ENCODE measurements around the gene KBTBD4.
A peak's percentile ranks its signal among the peaks of the same experiment; 100 is the strongest.
"Not testable (repeated sequence)": the region's sequence is repeated elsewhere in the genome, so short reads cannot be mapped to it uniquely, and the experiment has no call there.

Gene KBTBD4

DNA sequence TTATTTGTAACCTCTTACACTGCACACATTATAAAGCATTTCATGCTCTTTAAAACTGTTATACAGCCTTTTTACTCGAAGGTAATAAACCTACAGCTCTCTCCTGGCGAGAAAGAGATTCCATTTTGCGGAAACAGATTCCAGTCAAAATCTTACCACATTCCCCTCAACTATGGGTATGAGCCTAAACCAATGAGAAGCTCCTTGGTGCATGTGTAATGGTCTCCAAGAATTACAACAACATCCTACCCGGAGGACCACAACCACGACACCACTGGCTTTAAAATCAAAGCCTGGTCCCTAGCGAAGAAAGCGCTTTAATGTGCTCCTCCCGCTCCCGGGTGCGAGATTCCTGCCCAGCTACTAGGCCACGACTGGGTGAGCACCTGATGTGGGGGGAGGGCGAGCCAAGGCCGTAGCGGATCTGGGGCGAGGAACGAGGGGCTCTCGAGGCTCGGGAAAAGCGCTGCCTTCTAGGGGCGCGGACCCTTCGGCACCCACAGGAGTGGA is 26.7 kb downstream of the KBTBD4 start:
- H3K36me3 Mint-ChIP-seq, result peaks cover 16% of the 10 kb centered on the region

DNA sequence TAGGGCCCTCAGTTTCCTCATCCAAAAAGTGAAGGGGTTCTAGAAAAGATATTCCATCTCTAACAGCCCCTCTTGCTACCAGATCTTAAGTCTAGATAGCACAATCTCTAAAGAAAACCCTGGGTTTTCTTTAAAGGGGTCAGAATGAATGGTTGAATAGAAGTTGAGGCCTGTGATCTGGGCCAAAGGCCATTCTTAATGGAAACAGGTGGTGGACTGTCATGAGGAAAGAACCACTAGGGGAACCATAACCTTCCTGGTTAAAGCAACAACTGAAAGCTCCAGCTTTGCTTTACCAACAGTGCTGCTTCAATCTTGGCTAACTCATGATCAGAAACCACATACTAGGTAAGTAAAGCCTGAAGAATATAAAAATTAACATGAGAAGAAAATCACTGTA is 27.7 kb downstream of the KBTBD4 start:
- peaks cover 20% of the 10 kb centered on the region for H3K36me3 Mint-ChIP-seq
- no peaks in the 10 kb centered on the region for H3K9me3 Mint-ChIP-seq
- H3K4me1 Mint-ChIP-seq, result peaks cover 54% of the 10 kb centered on the region
- no peaks in the 10 kb centered on the region for H3K27me3 Mint-ChIP-seq
- H3K27ac Mint-ChIP-seq, result peak overlapping the region; percentile 60
- peak overlapping the region; percentile 97 for H3K4me3 Mint-ChIP-seq

More for the DNA sequence above, 26.7 kb downstream of the KBTBD4 start:
- Mint-ChIP-seq H3K4me1 (peaks cover 48% of the 10 kb centered on the region), H3K27me3 (no peaks in the 10 kb centered on the region), H3K4me3 (peak overlapping the region; percentile 97), H3K9me3 (no peaks in the 10 kb centered on the region), H3K27ac (peak overlapping the region; percentile 97)

DNA sequence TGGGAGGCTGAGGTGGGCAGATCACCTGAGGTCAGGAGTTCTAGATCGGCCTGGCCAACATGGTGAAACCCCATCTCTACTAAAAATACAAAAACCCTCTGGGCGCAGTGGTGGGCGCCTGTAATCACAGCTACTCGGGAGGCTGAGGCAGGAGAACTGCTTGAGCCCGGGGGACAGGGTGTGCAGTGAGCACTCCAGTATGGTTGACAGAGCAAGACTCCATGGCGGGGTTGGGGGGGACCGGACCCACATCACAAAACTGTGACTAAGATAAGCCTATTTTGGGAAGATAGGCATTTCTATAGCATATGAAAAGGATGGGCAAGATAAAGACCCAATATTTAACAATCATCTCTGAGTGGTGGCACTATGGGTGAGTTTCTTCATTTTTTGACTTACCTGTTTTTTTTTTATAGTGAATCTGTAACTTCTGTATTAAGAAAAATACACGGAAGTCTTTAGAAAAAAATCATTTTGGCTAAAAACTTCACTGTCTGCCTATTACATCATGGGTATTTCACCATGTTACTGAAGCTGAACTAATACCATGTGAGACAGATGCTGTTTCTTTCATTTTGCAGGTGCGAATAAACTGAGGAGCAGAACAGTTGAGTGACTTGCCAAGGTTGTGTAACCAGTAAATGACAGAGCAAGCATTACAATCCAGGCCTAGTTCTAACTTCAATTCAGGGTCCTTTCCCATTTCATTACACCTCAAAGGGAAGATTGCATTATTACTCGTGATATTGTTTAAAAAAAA is 28.3 kb downstream of the KBTBD4 start:
- peaks cover 20% of the 10 kb centered on the region for H3K36me3 Mint-ChIP-seq
- H3K9me3 Mint-ChIP-seq, result no peaks in the 10 kb centered on the region
- peaks cover 55% of the 10 kb centered on the region for H3K4me1 Mint-ChIP-seq
- H3K27ac Mint-ChIP-seq, result peak overlapping the region; percentile 72
- no peaks in the 10 kb centered on the region for H3K27me3 Mint-ChIP-seq
- H3K4me3 Mint-ChIP-seq, result peak overlapping the region; percentile 97

DNA sequence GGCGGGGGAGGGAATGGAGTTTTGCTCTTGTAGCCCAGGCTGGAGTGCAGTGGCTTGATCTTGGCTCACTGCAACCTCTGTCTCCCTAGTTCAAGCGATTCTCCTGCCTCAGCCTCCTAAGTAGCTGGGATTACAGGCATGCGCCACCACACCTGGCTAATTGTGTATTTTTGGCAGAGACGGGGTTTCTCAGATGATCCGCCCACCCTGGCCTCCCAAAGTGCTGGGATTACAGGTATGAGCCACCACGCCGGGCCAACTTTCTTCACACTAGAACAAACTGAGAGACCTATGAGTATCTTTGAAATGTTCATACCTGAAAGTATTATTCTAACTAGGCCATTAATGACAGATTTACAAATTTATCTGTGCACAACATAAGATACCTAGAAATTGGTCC is 32.5 kb downstream of the KBTBD4 start:
- not testable (repeated sequence) for H3K27ac Mint-ChIP-seq, H3K4me3 Mint-ChIP-seq, H3K9me3 Mint-ChIP-seq, H3K27me3 Mint-ChIP-seq
- Mint-ChIP-seq H3K4me1 (peaks cover 76% of the 10 kb centered on the region), H3K36me3 (peaks cover 16% of the 10 kb centered on the region)

DNA sequence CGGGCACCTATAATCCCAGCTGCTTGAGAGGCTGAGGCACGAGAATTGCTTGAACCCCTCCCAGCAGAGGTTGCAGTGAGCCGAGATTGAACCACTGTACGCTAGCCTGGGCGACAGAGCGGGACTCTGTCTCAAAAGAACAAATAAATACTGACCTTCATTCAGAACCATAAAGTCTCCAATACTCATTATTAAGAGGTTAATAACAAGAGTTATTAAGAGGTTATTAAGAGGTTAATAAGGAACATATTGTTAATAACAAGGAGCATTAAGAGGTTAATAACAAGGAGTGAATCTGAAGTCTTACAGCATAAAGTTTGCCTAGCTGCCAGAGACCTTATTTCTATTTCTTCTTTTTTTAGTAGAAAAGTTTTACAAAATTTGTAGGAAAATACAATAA is 33.5 kb downstream of the KBTBD4 start:
- Mint-ChIP-seq H3K4me3 (no peak overlapping the region), H3K27me3 (no peaks in the 10 kb centered on the region), H3K27ac (no peak overlapping the region), H3K4me1 (peaks cover 76% of the 10 kb centered on the region), H3K9me3 (no peaks in the 10 kb centered on the region), H3K36me3 (peaks cover 10% of the 10 kb centered on the region)

DNA sequence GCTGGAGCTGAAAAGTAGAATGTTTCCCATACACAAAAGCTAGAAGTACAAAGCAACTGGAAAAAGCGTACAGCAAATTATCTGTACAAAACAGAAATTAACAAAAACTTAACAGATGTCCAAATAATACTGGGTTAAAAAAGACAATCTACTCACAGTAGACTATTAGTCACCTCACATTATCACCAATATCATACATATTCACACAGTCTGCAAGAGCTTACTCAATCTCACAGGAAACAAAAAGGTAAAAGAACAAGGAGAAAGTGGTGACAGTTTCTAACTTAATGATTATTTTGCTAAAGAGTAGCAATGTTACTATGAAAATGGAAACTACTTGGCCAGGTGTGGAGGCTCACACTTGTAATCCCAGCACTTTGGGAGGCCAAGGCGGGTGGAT is 37.7 kb downstream of the KBTBD4 start:
- Mint-ChIP-seq H3K4me3 (peak overlapping the region; percentile 74), H3K9me3 (no peaks in the 10 kb centered on the region), H3K4me1 (peaks cover 73% of the 10 kb centered on the region), H3K27ac (peak overlapping the region; percentile 86), H3K27me3 (no peaks in the 10 kb centered on the region), H3K36me3 (peaks cover 5% of the 10 kb centered on the region)

DNA sequence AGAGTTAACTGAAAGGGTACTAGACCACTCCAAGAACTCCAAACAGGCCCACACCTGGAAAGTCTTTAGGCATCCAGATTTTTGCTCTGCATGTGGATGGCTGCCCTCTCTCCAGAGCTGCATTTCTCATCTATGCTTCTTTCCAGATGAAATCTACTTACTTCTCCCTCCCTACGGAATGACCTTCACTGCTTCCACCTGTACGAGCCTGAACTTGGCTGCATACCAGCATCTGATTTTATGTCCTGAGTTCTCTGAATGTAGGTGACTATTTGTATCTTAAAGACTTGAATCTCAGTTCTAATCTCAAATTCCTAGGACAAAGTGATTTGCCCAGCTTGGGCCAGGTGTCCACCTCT is 39.1 kb downstream of the KBTBD4 start:
- H3K4me1 Mint-ChIP-seq, result peaks cover 73% of the 10 kb centered on the region
- no peaks in the 10 kb centered on the region for H3K9me3 Mint-ChIP-seq
- peak overlapping the region; percentile 93 for H3K27ac Mint-ChIP-seq
- H3K36me3 Mint-ChIP-seq, result peaks cover 8% of the 10 kb centered on the region
- H3K4me3 Mint-ChIP-seq, result peak overlapping the region; percentile 74
- no peaks in the 10 kb centered on the region for H3K27me3 Mint-ChIP-seq

DNA sequence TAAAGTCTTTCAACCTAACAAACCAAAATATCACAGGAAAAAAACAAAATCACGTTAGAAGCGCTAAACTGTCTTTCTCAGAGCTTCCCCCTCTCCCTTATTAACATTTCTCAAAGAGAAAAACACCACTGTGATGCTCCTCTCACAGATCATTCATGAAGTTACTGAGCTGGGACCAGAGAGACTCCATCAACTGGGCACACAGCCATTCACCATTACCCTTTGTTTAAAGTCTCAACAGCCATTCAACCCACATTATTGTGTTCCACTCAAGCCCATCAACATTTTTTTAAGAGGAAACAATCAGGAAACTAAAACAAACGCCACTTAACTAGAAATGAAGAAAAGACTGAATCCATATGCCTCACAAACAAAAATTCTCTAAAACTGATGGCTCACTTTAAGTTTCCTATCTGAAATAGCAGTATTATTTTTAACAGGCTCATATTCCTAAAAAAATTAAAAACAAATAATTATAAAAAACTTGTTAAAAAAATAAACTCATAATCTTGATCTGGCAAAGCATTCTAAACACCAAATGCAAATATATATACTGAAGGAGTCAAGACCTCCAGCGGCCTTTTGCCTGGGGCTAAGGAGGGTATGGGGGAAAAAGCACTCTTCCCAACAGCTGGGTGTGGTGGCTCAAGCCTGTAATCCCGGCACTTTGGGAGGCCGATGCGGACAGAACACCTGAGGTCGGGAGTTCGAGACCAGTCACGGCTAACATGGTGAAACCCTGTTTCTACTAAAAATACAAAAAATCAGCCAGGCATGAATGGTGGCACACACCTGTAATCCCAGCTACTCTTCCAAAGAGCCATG is 39.8 kb downstream of the KBTBD4 start:
- Mint-ChIP-seq H3K9me3 (no peaks in the 10 kb centered on the region), H3K4me3 (peak overlapping the region; percentile 58), H3K36me3 (peaks cover 8% of the 10 kb centered on the region), H3K4me1 (peaks cover 66% of the 10 kb centered on the region), H3K27ac (peak overlapping the region; percentile 90), H3K27me3 (no peaks in the 10 kb centered on the region)

DNA sequence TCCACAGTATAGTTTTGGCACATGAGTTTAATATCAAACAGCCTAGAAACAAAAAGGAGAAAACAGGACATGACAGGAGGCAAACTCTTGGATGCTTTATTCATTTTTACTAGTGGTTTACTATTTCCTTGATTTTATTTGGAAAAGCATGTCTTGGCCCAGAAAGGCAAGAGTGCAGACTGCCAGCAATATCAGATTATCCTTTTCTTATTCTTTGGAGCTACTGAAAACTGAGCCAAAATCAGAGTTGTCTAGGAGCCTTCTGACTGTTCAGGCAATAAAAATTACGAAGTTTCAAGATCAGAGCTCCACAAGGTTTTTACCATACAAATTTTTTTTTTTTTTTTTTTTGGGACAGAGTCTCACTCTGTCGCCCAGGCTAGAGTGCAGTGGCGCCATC is 41.9 kb downstream of the KBTBD4 start:
- Mint-ChIP-seq H3K4me3 (no peak overlapping the region), H3K4me1 (peaks cover 59% of the 10 kb centered on the region), H3K27ac (no peak overlapping the region), H3K36me3 (peaks cover 8% of the 10 kb centered on the region), H3K27me3 (no peaks in the 10 kb centered on the region), H3K9me3 (no peaks in the 10 kb centered on the region)

DNA sequence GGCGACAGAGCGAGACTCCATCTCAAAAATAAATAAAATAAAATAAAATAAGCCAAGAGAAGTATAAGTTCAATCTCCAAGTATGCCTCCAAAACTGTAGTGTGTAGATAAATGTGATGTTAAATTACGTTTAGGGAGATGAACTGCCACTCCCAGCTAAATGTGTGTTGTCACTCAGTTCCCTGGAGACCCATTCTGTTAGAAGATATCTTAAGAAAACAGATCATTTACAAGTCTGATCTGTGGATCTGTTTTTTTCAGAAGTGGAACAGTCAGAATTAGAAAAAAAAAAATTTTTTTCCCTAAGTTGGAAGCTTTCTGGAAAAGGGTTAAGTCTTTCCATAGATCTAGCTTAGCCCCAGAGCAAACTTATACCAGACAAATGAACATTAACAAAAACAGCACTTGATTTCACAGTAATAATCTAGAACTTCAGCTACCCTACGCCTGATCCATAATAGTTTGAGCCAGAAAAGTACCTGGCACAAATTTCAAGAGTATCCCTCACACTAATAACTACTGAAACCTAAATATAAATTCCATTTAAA is 44.0 kb downstream of the KBTBD4 start:
- H3K4me1 Mint-ChIP-seq, result peaks cover 56% of the 10 kb centered on the region
- H3K27ac Mint-ChIP-seq, result peak overlapping the region; percentile 14
- no peak overlapping the region for H3K4me3 Mint-ChIP-seq
- peaks cover 7% of the 10 kb centered on the region for H3K36me3 Mint-ChIP-seq
- H3K9me3 Mint-ChIP-seq, result no peaks in the 10 kb centered on the region
- H3K27me3 Mint-ChIP-seq, result no peaks in the 10 kb centered on the region

DNA sequence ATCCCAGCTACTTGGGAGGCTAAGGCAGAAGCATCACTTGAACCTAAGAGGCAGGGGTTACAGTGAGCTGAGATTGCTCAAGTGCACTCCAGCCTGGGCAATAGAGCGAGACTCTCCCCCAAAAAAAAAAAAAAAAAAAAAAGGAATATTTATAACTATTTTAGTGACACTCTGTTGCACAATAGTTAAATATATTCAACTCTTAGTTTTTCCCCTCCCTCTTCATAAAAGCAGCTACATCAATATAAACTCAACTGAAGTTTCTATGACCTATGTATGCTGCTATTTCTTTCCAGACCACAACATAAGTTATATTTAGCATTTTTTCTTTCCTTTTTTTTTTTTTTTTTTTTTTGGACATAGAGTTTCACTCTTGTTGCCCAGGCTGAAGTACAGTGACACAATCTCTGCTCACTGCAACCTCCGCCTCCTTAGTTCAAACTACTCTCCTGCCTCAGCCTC is 45.0 kb downstream of the KBTBD4 start:
- H3K36me3 Mint-ChIP-seq, result peaks cover 5% of the 10 kb centered on the region
- no peaks in the 10 kb centered on the region for H3K9me3 Mint-ChIP-seq
- no peak overlapping the region for H3K27ac Mint-ChIP-seq
- H3K4me3 Mint-ChIP-seq, result no peak overlapping the region
- peaks cover 51% of the 10 kb centered on the region for H3K4me1 Mint-ChIP-seq
- H3K27me3 Mint-ChIP-seq, result no peaks in the 10 kb centered on the region

DNA sequence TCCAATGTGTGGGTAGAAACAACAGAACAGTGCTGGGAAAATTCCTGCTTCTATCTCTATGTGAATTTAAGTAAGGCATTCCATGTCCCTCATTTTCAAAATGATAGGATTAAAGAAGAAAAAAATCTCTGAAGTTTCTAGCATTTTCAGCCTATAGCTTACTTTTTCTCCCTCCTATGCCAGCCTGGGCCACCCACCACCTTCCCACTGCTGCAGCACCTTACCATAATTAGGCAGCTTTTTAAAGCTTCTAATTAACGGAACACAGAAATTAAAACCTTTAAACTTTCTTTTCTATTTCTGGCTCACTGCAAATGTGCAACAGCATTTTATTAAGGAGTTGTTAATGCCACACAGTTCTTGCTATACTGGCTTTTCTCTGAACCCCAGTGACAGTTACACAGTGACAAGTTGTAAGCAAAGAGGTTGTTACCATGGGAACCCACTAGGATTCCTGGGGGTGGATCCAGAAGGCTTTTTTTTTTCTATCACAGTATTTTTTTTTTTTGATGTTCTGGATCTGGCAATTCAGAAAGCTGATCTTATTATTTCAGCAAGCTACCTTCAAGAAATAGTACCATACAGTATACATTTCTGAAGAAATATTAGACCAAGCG is 46.1 kb downstream of the KBTBD4 start:
- peaks cover 47% of the 10 kb centered on the region for H3K4me1 Mint-ChIP-seq
- H3K36me3 Mint-ChIP-seq, result peaks cover 3% of the 10 kb centered on the region
- no peaks in the 10 kb centered on the region for H3K27me3 Mint-ChIP-seq
- H3K27ac Mint-ChIP-seq, result peak overlapping the region; percentile 35
- no peaks in the 10 kb centered on the region for H3K9me3 Mint-ChIP-seq
- no peak overlapping the region for H3K4me3 Mint-ChIP-seq

DNA sequence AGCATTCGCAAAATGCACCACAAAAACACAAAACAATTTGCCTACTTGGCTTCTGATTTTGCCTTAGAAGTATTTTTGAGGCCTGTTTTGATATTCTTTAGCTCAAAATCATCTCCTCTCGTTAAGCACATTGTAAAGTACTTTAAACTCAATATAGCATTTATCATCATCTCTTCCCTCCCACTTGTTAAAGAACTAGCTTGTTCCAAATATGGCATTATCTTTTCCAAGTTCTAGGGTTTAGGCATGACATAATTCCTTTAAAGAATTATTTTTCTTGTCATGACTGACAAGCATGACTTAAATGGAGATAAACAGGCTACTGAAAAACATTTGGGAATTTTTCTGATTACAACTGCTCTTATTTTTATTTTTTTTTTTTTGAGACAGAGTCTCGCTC is 47.1 kb downstream of the KBTBD4 start:
- H3K4me1 Mint-ChIP-seq, result peaks cover 47% of the 10 kb centered on the region
- H3K4me3 Mint-ChIP-seq, result no peak overlapping the region
- no peaks in the 10 kb centered on the region for H3K27me3 Mint-ChIP-seq
- H3K27ac Mint-ChIP-seq, result no peak overlapping the region
- peaks cover 3% of the 10 kb centered on the region for H3K36me3 Mint-ChIP-seq
- H3K9me3 Mint-ChIP-seq, result no peaks in the 10 kb centered on the region

DNA sequence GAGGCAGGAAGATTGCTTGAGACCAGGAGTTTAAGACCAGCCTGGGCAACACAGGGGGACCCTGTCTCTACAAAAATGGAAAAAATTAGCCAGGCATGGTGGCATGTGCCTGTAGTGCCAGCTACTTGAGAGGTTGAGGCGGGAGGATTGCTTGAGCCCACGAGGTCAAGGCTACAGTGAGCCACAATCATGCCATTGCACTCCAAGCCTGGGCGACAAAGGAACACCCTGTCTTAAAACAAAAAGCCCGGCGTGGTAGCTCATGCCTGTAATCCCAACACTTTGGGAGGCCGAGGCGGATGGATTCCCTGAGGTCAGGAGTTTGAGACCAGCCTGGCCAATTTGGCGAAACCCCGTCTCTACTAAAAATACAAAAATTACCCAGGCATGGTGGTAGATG is 48.0 kb downstream of the KBTBD4 start:
- not testable (repeated sequence) for H3K9me3 Mint-ChIP-seq, H3K27me3 Mint-ChIP-seq, H3K27ac Mint-ChIP-seq, H3K36me3 Mint-ChIP-seq, H3K4me3 Mint-ChIP-seq
- peaks cover 56% of the 10 kb centered on the region for H3K4me1 Mint-ChIP-seq

DNA sequence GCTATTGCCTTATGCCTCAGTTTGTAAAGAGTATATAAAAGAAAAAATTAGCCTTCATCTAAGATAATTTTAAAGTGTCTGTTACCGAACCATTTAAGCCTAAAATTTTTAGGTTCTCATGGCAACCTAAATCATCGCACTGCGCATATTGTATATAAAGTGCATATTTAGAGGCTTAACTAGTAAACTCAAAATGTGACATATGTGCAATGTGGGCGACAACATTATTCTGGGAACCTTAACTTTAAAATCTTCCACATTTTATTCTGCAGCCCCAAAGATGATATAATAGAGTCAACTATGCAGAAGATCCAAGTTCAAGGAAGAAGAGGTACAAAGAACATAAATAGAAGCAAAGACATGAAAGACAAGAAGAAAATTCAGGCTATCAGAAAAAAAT is 48.8 kb downstream of the KBTBD4 start:
- Mint-ChIP-seq H3K27ac (peak overlapping the region; percentile 63), H3K27me3 (no peaks in the 10 kb centered on the region), H3K36me3 (peaks cover under 1% of the 10 kb centered on the region), H3K4me3 (no peak overlapping the region), H3K9me3 (no peaks in the 10 kb centered on the region), H3K4me1 (peaks cover 60% of the 10 kb centered on the region)
